Neuronal stem cell (in vitro differentiated cells): ENCODE measurements around the gene ITGA4.

ENCODE experiments used
- DNase-seq: peaks from one replicate; pipeline ENCODE4 v3.0.0-alpha.2; 2013; ENCODE audit warnings: low spot score
- H2AFZ ChIP-seq: one replicate; pipeline ENCODE4 v1.6.1; 2013; ENCODE audit warnings: mild to moderate bottlenecking, low read length, inconsistent platforms
- H2AK5ac ChIP-seq: 2 replicates; pipeline ENCODE4 v1.6.1; 2013; ENCODE audit warnings: low read depth, mild to moderate bottlenecking, inconsistent platforms, low read length, moderate library complexity, mixed read lengths
- H2BK120ac ChIP-seq: 2 replicates; pipeline ENCODE4 v1.6.1; 2013; ENCODE audit warnings: low read depth, mild to moderate bottlenecking, inconsistent platforms, low read length, moderate library complexity, mixed read lengths
- H2BK12ac ChIP-seq: one replicate; pipeline ENCODE4 v1.6.1; 2013; ENCODE audit warnings: low read length, inconsistent platforms
- H2BK15ac ChIP-seq: 2 replicates; pipeline ENCODE4 v1.6.1; 2013; ENCODE audit warnings: mild to moderate bottlenecking, low read length, inconsistent platforms, mixed read lengths
- H2BK5ac ChIP-seq: one replicate; pipeline ENCODE4 v1.6.1; 2013; ENCODE audit warnings: inconsistent platforms, mild to moderate bottlenecking, low read length, moderate library complexity
- H3K14ac ChIP-seq: one replicate; pipeline ENCODE4 v1.6.1; 2013; ENCODE audit warnings: low read length, inconsistent platforms
- H3K18ac ChIP-seq: 2 replicates; pipeline ENCODE4 v1.6.1; 2013; ENCODE audit warnings: low read length, inconsistent platforms
- H3K23ac ChIP-seq: 2 replicates; pipeline ENCODE4 v1.6.1; 2013; ENCODE audit warnings: low read depth, mild to moderate bottlenecking, mixed read lengths, low read length, inconsistent platforms; ENCODE audit not compliant: poor library complexity
- H3K27ac ChIP-seq: replicated peaks from 3 replicates; pipeline ENCODE4 v1.5.1; 2013; ENCODE audit warnings: low read length, inconsistent platforms
- H3K27me3 ChIP-seq, 3 experiments: 2 replicates each; pipeline ENCODE4 v1.6.1; 2013; ENCODE audit warnings: low read length in 3 of 3, mild to moderate bottlenecking in 2 of 3, inconsistent platforms in 1 of 3, low read depth in 1 of 3, mixed read lengths in 1 of 3, moderate library complexity in 1 of 3; ENCODE audit not compliant: control insufficient read depth in 3 of 3, insufficient read depth in 3 of 3
- H3K36me3 ChIP-seq, 2 donors: replicated peaks in 1 of 2; 2 replicates each; pipeline ENCODE4 v1.6.1; 2013; ENCODE audit warnings: low read length in 2 of 2; ENCODE audit not compliant: control insufficient read depth in 2 of 2, insufficient read depth in 2 of 2
- H3K4ac ChIP-seq: 2 replicates; pipeline ENCODE4 v1.6.1; 2013; ENCODE audit warnings: inconsistent platforms, mild to moderate bottlenecking, low read length, moderate library complexity
- H3K4me1 ChIP-seq, 2 donors: 1 replicate in 1 of 2; 2 replicates in 1 of 2; pipeline ENCODE4 v1.6.1; 2013; ENCODE audit warnings: low read length in 2 of 2, low read depth in 1 of 2; ENCODE audit not compliant: control insufficient read depth in 2 of 2, insufficient read depth in 1 of 2
- H3K4me2 ChIP-seq: one replicate; pipeline ENCODE4 v1.6.1; 2013; ENCODE audit warnings: mild to moderate bottlenecking, low read length, inconsistent platforms; ENCODE audit not compliant: insufficient read depth, poor library complexity, severe bottlenecking
- H3K4me3 ChIP-seq, 2 donors: 2 replicates each; pipeline ENCODE4 v1.5.1; 2013; ENCODE audit warnings: low read length in 2 of 2, mild to moderate bottlenecking in 2 of 2, inconsistent platforms in 1 of 2, moderate library complexity in 1 of 2
- H3K79me1 ChIP-seq: one replicate; pipeline ENCODE4 v1.6.1; 2013; ENCODE audit warnings: low read depth, mild to moderate bottlenecking, inconsistent platforms, low read length, moderate library complexity
- H3K9ac ChIP-seq: one replicate; pipeline ENCODE4 v1.6.1; 2013; ENCODE audit warnings: mild to moderate bottlenecking, low read depth, low read length, inconsistent platforms; ENCODE audit not compliant: poor library complexity
- H3K9me3 ChIP-seq, 2 donors: replicated peaks in 1 of 2; 2 replicates each; pipeline versions ENCODE3 to v1.6.1; 2013; ENCODE audit warnings: low read length in 2 of 2, mild to moderate bottlenecking in 2 of 2, inconsistent platforms in 1 of 2, low read depth in 1 of 2, mixed read lengths in 1 of 2, moderate library complexity in 1 of 2; ENCODE audit not compliant: control insufficient read depth in 2 of 2, insufficient read depth in 1 of 2
- H4K8ac ChIP-seq: one replicate; pipeline ENCODE4 v1.6.1; 2013; ENCODE audit warnings: low read depth, mild to moderate bottlenecking, inconsistent platforms, low read length, moderate library complexity
- H4K91ac ChIP-seq: one replicate; pipeline ENCODE4 v1.6.1; 2013; ENCODE audit warnings: low read length, low read depth, mild to moderate bottlenecking, inconsistent platforms; ENCODE audit not compliant: poor library complexity
- WGBS, 2 donors: extraction: QIAGEN DNeasy Blood & Tissue Kit; methylation state at CpG; one replicate each; pipeline ENCODE4 v1.1.7; 2013; ENCODE audit warnings: missing lambda C conversion rate in 2 of 2, mixed read lengths in 1 of 2; ENCODE audit not compliant: insufficient read length in 2 of 2, insufficient replicate concordance in 1 of 2; ENCODE audit errors: extremely low coverage in 2 of 2; 5-methylcytosine and 5-hydroxymethylcytosine counted together

ITGA4 gene

DNA sequence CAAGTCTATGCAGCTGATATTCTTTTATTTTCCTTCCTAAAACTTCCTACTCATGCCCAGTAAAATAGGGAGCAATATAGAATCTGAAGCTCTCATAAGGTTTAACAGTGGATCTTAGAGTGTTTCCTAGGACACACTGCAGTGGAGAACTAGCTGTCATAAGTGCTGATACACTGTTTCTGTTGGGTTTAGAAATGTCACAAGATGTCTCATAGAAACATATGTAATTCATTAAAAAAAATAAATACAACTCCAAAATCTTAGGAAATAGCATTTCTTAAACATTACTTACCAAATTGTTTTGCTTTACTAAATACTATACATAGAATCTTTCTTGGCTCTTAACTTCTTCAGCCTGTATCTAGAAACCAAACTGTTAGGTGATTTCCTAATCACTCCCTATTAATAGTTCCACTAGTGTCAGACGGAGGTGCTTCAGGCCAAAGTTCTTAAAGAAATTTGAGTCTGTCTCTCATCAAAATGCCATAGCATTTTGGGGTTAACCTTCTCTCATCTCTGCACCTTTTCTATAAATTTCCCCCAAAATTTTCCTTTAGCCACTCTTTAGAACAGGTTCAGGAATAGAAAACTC, 106.0 kb downstream of the ITGA4 start:
- Histone ChIP-seq H3K18ac (no peak overlapping the region), H2BK5ac (no peak overlapping the region), H2BK12ac (no peak overlapping the region), H2AFZ (no peak overlapping the region), H3K4me2 (no peak overlapping the region), H3K23ac (no peak overlapping the region), H4K91ac (no peak overlapping the region), H3K27ac (no peak overlapping the region), H3K14ac (no peak overlapping the region), H3K36me3 (no peaks in the 10 kb centered on the region), H3K9me3 (no peaks in the 10 kb centered on the region), H3K4me1 (no peaks in the 10 kb centered on the region), H4K8ac (no peak overlapping the region), H2BK15ac (no peak overlapping the region), H3K9ac (no peak overlapping the region), H2AK5ac (no peak overlapping the region), H3K4ac (no peak overlapping the region), H3K27me3 (peaks cover 0 to 5% (median 0%) of the 10 kb centered on the region in 3 experiments), H2BK120ac (no peak overlapping the region), H3K4me3 (no peak overlapping the region), H3K79me1 (no peaks in the 10 kb centered on the region)
- no peak for DNase-seq
- WGBS, 2 donors, result no CpG with 5 or more reads among the region's 1 CpG

GRCh38 chr2:181566334-181567032, 109.3 kb downstream of the ITGA4 start:
- H3K14ac ChIP-seq, result no peak overlapping the region
- WGBS, 2 donors, result no CpG with 5 or more reads among the region's 6 CpGs
- H3K27me3 ChIP-seq, result peaks cover 0 to 10% (median 0%) of the 10 kb centered on the region in 3 experiments
- H4K91ac ChIP-seq, result no peak overlapping the region
- H3K4ac ChIP-seq, result no peak overlapping the region
- no peak overlapping the region for H3K9ac ChIP-seq
- no peak overlapping the region for H3K18ac ChIP-seq
- H3K9me3 ChIP-seq, result no peaks in the 10 kb centered on the region
- H3K36me3 ChIP-seq, result no peaks in the 10 kb centered on the region
- no peak overlapping the region for H3K23ac ChIP-seq
- no peak overlapping the region for H2BK12ac ChIP-seq
- no peak overlapping the region for H3K27ac ChIP-seq
- H3K4me2 ChIP-seq, result no peak overlapping the region
- no peaks in the 10 kb centered on the region for H3K4me1 ChIP-seq
- no peak for DNase-seq
- H2BK15ac ChIP-seq, result no peak overlapping the region
- no peak overlapping the region for H2AK5ac ChIP-seq
- no peak overlapping the region for H2BK120ac ChIP-seq
- no peak overlapping the region for H4K8ac ChIP-seq
- H3K79me1 ChIP-seq, result no peaks in the 10 kb centered on the region
- H3K4me3 ChIP-seq, result no peak overlapping the region
- no peak overlapping the region for H2AFZ ChIP-seq
- no peak overlapping the region for H2BK5ac ChIP-seq

GRCh38 chr2:181570059-181570458, 112.9 kb downstream of the ITGA4 start:
- H3K79me1 ChIP-seq, result no peaks in the 10 kb centered on the region
- H4K8ac ChIP-seq, result no peak overlapping the region
- H2AK5ac ChIP-seq, result no peak overlapping the region
- H3K4me3 ChIP-seq, result no peak overlapping the region
- no peak overlapping the region for H2BK5ac ChIP-seq
- no peak overlapping the region for H3K9ac ChIP-seq
- H2BK120ac ChIP-seq, result no peak overlapping the region
- DNase-seq, result no peak
- no peak overlapping the region for H3K18ac ChIP-seq
- H3K4me1 ChIP-seq, result peaks cover 0 to 2% of the 10 kb centered on the region in 2 donors
- no peak overlapping the region for H2BK15ac ChIP-seq
- H2BK12ac ChIP-seq, result no peak overlapping the region
- WGBS, 2 donors, result no CpG with 5 or more reads among the region's 2 CpGs
- peaks cover 0 to 23% (median 0%) of the 10 kb centered on the region in 3 experiments for H3K27me3 ChIP-seq
- H3K36me3 ChIP-seq, result no peaks in the 10 kb centered on the region
- H3K9me3 ChIP-seq, result no peaks in the 10 kb centered on the region
- no peak overlapping the region for H4K91ac ChIP-seq
- H3K4me2 ChIP-seq, result no peak overlapping the region
- H3K27ac ChIP-seq, result no peak overlapping the region
- no peak overlapping the region for H2AFZ ChIP-seq
- H3K14ac ChIP-seq, result no peak overlapping the region
- no peak overlapping the region for H3K23ac ChIP-seq
- no peak overlapping the region for H3K4ac ChIP-seq

- Histone ChIP-seq H3K9me3 (no peaks in the 10 kb centered on the region), H2AFZ (no peak overlapping the region), H3K14ac (no peak overlapping the region), H2BK15ac (no peak overlapping the region), H4K91ac (no peak overlapping the region), H4K8ac (no peak overlapping the region), H2BK5ac (no peak overlapping the region), H3K27ac (no peak overlapping the region), H3K4me1 (peaks cover 0 to 2% of the 10 kb centered on the region in 2 donors), H2BK12ac (no peak overlapping the region), H3K36me3 (no peaks in the 10 kb centered on the region), H2AK5ac (no peak overlapping the region), H3K23ac (no peak overlapping the region), H3K9ac (no peak overlapping the region), H3K27me3 (peaks cover 0 to 32% (median 0%) of the 10 kb centered on the region in 3 experiments), H3K4me2 (no peak overlapping the region), H3K18ac (no peak overlapping the region), H3K79me1 (no peaks in the 10 kb centered on the region), H2BK120ac (no peak overlapping the region), H3K4me3 (no peak overlapping the region), H3K4ac (no peak overlapping the region)
- no CpG with 5 or more reads among the region's 4 CpGs for WGBS, 2 donors
- no peak for DNase-seq
These were observed 113.9 kb downstream of the ITGA4 start for GRCh38 chr2:181570833-181571661.
